ENCODE measurements around the gene RTP1. TPM values are rescaled to one million over a fixed set of nuclear protein-coding genes. Genes with fewer than 3 reads are reported as not detected.

Gene RTP1
- total RNA-seq, 4 donors from 2014 or later = not detected

DNA sequence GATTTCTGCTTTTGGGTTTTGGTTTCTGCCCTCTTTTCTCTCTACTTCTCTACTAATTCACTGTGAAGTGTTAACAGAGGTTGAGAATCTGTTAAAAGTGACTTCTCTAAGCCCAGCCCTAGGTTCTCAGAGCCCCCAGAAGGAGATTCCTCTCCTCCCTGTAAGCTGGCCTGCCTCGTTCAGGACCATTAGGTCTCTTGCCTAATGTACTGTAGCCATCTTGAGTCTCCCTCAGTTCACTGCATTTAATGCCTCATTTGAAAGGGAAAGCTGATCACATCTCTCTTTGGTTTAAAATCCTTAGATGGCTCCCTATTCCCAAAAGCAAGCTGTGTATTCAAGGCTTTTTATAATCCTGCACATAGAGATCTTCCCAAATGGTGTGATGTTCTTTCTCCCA, 16.3 kb downstream of the RTP1 start:
- Histone ChIP-seq H3K36me3 (no peaks in the 10 kb centered on the region), H3K4me3 (no peak overlapping the region), H3K4me1 (peaks cover 0 to 18% (median 0%) of the 10 kb centered on the region in 4 donors), H3K27ac (no peak overlapping the region), H3K9me3 (no peaks in the 10 kb centered on the region), H3K27me3 (no peaks in the 10 kb centered on the region)
- DNase-seq = no peak
- TF ChIP-seq, protein P1, sequence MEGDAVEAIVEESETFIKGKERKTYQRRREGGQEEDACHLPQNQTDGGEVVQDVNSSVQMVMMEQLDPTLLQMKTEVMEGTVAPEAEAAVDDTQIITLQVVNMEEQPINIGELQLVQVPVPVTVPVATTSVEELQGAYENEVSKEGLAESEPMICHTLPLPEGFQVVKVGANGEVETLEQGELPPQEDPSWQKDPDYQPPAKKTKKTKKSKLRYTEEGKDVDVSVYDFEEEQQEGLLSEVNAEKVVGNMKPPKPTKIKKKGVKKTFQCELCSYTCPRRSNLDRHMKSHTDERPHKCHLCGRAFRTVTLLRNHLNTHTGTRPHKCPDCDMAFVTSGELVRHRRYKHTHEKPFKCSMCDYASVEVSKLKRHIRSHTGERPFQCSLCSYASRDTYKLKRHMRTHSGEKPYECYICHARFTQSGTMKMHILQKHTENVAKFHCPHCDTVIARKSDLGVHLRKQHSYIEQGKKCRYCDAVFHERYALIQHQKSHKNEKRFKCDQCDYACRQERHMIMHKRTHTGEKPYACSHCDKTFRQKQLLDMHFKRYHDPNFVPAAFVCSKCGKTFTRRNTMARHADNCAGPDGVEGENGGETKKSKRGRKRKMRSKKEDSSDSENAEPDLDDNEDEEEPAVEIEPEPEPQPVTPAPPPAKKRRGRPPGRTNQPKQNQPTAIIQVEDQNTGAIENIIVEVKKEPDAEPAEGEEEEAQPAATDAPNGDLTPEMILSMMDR (IDR thresholded peaks at IDR 0.05) = no peak
- TF ChIP-seq POLR2A (IDR thresholded peaks at IDR 0.05) = no peak

GRCh38 chr3:187215460-187215859, 18.2 kb downstream of the RTP1 start:
- Histone ChIP-seq H3K4me3 (no peak overlapping the region), H3K27ac (no peak overlapping the region), H3K9me3 (no peaks in the 10 kb centered on the region), H3K4me1 (peaks cover 0 to 5% (median 0%) of the 10 kb centered on the region in 4 donors), H3K27me3 (no peaks in the 10 kb centered on the region), H3K36me3 (no peaks in the 10 kb centered on the region)
- no peak for TF ChIP-seq POLR2A (IDR thresholded peaks at IDR 0.05)
- TF ChIP-seq, protein P1 (IDR thresholded peaks at IDR 0.05) = no peak
- DNase-seq = no peak

GRCh38 chr3:187222801-187223200, 25.5 kb downstream of the RTP1 start:
- H3K9me3 ChIP-seq = no peaks in the 10 kb centered on the region
- TF ChIP-seq, protein P1 (IDR thresholded peaks at IDR 0.05) = no peak
- no peak for TF ChIP-seq POLR2A (IDR thresholded peaks at IDR 0.05)
- no peaks in the 10 kb centered on the region for H3K4me1 ChIP-seq
- H3K4me3 ChIP-seq = no peak overlapping the region
- no peak overlapping the region for H3K27ac ChIP-seq
- H3K27me3 ChIP-seq = no peaks in the 10 kb centered on the region
- no peak for DNase-seq
- H3K36me3 ChIP-seq = no peaks in the 10 kb centered on the region

- H3K27me3 ChIP-seq = no peaks in the 10 kb centered on the region
- H3K27ac ChIP-seq = no peak overlapping the region
- H3K9me3 ChIP-seq = no peaks in the 10 kb centered on the region
- no peak for TF ChIP-seq POLR2A (IDR thresholded peaks at IDR 0.05)
- TF ChIP-seq, protein P1 (IDR thresholded peaks at IDR 0.05) = no peak
- H3K36me3 ChIP-seq = no peaks in the 10 kb centered on the region
- H3K4me1 ChIP-seq = no peaks in the 10 kb centered on the region
- no peak for DNase-seq
- no peak overlapping the region for H3K4me3 ChIP-seq
Measured at GRCh38 chr3:187223799-187224198, 26.5 kb downstream of the RTP1 start.

GRCh38 chr3:187227658-187228258, 30.5 kb downstream of the RTP1 start:
- H3K9me3 ChIP-seq = no peaks in the 10 kb centered on the region
- H3K27ac ChIP-seq = no peak overlapping the region
- no peak for DNase-seq
- no peak for TF ChIP-seq POLR2A (IDR thresholded peaks at IDR 0.05)
- TF ChIP-seq, protein P1 (IDR thresholded peaks at IDR 0.05) = no peak
- no peaks in the 10 kb centered on the region for H3K4me1 ChIP-seq
- H3K27me3 ChIP-seq = no peaks in the 10 kb centered on the region
- no peak overlapping the region for H3K4me3 ChIP-seq
- no peaks in the 10 kb centered on the region for H3K36me3 ChIP-seq

- no peak for TF ChIP-seq POLR2A (IDR thresholded peaks at IDR 0.05)
- TF ChIP-seq, protein P1 (IDR thresholded peaks at IDR 0.05) = no peak
- Histone ChIP-seq H3K9me3 (no peaks in the 10 kb centered on the region), H3K27ac (no peak overlapping the region), H3K4me1 (no peaks in the 10 kb centered on the region), H3K27me3 (no peaks in the 10 kb centered on the region), H3K36me3 (no peaks in the 10 kb centered on the region), H3K4me3 (no peak overlapping the region)
- DNase-seq = no peak
Measured at GRCh38 chr3:187228740-187229139, 31.5 kb downstream of the RTP1 start.

Data from Peyer's patch (tissue), 4 donors.